HL-60/S4 treated with phorbol 12-myristate 13-acetate at 8.2 ng/mL for 4 days and 3 days (cell line): ENCODE measurements around the gene IFNL2.
"Not testable (repeated sequence)": the region's sequence is repeated elsewhere in the genome, so short reads cannot be mapped to it uniquely, and the experiment has no call there.

Experiments used
- in situ Hi-C: fragments of 300-500 bp; cut with MboI; formaldehyde crosslinking; loops from 2 replicates; pipeline ENCODE4 v1.15.0; 2022; ENCODE audit warnings: low sequenced_read_pairs

The IFNL2 gene

DNA sequence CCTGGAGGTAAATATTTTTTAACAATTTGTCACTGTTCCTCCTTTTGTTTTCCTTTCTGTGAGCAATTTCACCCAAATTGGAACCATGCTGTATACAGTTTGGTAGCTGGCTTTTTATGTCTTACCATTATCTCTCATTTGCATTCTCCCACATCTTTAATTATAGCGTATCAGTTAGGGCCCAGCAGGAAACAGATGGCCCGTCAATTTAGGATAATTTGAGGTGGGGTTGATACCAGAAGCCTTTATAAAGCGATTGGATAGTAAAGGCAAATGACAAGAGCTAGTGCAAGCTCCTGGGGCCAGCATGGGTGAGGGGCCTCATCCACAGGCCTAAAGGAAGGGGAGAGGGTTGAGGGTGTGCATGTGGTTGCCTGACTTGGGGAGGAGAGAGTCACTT lies 15.7 kb upstream of the IFNL2 start:
- in situ Hi-C loops: no loop called here

DNA sequence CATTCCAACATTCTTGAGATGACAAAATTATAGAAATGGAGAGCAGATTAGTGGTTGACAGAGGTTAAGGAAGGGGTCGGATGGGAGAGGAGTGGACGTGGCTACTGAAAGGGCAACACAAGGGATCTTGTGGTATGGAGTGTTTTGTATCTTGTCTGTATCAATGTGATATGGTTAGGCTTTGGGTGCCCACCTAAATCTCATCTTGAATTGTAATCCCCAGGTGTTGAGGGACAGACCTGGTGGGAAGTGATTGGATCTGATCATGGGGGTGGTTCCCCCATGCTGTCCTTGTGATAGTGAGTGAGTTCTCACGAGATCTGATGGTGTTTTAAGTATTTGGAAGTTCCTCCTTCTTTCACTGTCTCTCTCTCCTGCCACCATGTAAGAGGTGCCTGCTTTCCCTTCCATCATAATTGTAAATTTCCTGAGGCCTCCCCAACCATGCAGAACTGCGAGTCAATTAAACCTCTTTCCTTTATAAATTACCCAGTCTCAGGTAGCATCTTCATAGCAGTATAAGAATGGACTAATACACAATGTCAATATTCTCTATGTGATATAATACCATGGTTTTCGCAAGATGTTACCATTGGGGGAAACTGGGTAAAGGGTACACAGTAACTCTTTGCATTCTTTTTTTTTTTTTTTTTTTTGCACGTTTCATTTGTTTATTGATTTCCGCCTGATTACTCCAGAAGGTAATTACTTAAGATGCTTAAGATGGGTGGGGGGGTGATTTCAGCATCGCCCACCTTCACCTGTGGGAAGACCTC lies 14.6 kb upstream of the IFNL2 start:
- in situ Hi-C loops: no loop called here

DNA sequence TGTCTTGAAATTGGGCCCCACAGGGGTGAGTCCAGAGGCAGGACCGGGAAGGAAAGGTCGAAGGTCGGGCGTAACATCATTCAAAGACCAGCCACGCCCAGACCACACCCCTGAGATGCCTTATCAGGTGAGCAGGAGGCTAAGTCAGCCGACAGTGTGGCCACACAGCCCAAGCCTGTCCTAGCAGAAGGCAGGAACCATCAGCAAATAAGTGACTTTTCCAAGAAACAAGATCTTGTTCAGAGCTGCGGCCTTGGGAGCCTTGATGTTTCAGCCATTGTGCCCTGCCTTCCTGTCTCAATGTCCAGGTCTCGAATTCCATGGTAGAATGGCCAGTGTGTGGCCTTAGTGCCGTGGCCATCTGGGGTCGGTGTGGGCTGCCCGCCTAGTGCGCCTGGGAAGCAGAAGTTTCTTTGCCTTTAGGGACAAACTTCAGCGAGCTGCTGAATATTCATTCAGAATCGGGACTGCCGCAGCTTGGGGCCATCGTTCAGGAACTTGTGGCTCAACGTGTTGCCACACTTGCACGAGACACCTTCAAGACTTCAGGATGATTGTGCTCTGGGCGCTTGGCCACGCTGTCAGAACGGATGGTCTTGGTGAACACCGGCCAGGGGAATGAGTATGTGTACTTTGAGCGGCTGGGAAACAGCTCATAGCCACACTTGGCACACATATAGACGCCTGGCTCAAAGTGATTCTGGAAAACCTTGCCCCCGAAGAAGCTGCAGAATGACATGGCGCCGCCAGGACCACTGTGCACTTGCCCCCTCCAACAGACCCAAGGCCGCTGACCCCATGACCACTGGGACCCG lies 13.5 kb upstream of the IFNL2 start:
- in situ Hi-C loops: no loop called here

DNA sequence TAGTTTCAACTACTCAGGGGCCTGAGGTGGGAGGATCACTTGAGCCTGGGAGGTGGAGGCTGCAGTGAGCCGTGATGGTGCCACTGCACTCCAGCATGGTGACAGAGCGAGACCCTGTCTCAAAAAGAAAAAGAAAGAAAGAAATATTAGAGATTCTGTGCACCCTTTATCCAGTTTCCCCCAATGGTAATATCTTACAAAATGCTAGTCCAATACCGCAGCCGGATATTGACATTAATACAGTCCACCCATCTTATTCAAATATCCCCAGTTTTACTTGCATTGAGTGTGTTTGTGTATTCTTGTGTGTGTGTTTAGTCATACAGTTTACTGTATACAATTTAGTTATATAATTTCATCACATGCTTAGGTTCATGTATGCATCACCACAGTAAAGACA lies 11.0 kb upstream of the IFNL2 start:
- in situ Hi-C loops: no loop called here

DNA sequence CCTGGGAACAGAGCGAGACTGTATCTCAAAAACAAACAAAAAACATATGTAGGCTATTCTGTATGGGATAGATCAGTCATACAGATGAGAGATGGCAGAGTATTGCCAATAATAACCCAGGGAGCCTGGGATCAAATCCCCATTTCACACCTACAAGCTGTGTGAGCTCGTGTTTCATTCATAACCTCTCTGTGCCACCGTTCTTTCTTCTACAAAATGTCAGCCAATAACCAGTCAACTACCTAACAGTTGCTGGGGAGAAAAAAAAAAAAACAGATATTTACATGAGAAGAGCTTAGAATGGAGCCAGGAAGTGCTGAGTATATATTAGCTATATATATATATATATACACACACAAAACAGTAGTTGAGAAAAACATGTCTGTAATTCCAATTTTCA lies 6.5 kb upstream of the IFNL2 start:
- in situ Hi-C loops: no loop called here

DNA sequence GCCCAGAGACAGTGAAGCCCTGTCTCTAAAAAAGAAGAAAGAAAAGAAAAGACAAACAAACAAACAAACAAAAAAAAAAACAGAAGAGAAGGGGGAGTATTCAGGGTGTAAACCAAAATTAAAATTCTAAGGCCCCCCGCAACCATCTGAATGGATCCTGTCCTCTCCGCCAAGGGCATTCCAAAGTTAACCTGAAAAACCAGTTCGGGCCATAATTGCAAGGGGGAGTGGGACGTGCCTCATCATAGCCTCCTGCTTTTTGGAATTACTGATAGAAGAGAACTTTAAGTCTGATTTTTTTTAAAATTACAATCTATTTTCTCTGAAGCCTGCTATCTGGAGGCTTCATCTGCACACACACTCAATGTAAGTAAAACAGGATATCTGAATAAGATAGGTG lies 5.7 kb upstream of the IFNL2 start:
- in situ Hi-C loops: no loop called here

DNA sequence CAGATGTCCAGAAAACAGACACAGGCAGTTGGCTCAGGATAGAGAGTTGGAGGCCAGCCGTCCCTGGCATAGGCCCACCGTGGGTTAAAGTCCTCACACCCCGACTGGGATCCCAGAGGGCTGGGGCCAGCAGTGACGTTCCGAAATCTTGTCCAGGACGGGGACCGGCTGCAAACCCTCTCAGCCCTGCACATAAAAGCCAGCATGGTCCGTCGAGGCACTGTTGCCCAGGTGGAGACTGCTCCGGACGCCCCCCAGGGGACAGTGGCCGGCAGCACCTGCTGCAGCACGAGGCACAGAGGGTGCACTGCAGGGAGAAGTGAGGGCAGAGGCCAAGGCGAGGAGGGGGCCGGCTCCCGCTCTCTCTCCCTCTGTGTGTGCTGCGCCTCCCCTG lies 4.3 kb upstream of the IFNL2 start:
- in situ Hi-C loops: no loop called here

DNA sequence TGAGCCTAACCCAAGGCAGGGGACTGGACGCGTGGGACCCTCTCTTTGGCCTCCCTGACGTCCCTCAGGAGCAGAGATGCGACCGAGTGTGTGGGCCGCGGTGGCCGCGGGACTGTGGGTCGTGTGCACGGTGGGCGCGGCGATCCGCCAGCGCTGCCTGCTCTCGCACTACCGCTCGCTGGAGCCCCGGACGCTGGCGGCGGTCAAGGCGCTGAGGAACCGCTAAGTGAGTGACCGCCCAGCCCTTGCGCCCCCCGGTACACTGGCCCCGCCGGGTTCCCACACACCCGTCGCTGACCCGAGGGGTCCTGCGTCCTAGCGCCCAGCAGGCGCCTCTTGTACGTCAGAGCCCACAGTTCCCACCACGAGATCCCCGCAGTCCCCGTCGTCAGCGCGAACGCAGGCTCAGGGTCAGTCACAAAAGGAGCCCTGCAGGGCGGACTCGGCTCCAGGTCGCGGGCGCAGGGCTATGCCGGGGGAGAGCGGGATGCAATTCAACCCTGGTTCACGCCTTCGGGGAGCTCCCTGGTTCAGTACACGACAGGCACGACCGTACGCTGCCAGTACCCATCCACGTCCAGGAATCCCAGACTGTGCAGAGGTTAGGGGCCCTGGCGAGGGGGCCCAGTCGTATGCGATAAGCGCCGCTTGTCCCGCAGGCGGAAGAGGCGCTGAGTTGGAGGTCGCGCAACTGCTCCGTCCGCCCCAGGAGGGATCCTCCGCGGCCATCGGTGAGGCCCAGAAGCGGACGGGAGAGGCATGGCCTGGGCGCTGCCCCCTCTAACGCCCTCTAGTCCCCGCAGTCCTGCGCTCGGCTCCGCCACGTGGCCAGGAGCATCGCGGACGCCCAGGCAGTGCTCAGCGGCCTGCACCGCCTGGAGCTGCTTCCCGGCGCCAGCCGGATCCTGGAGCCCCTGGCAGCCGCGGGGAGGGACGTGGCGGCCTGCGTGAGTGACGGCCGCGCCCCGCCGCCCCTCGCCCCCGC lies 3.6 kb upstream of the IFNL2 start:
- in situ Hi-C loops: no loop called here

DNA sequence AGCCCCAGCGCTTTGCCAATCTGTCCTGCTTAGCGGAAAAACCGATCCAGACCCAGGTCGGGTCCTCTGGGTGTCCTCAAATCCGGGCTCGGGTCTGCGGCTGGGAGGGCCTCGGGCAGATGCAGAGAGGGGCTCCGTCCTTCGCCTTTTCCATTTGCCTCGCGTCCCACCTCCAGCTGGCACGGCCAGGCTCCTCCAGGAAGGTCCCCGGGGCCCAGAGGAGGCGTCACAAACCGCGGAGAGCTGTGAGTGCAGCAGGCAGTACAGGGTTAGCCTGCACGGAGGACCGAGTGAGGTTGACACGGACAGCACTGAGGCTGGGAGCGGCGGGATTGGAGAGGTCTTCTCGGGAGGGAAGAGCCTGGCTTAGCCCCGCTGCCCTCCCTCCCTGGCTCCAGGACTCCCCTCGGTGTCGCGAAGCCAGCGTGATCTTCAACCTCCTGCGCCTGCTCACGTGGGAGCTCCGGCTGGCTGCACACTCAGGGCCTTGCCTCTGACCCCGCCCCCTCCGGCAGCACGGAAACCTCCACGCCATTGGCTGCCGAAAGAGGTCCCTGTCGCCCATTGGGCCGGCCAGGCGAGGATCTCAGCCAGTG lies 2.8 kb upstream of the IFNL2 start:
- in situ Hi-C loops: no loop called here

DNA sequence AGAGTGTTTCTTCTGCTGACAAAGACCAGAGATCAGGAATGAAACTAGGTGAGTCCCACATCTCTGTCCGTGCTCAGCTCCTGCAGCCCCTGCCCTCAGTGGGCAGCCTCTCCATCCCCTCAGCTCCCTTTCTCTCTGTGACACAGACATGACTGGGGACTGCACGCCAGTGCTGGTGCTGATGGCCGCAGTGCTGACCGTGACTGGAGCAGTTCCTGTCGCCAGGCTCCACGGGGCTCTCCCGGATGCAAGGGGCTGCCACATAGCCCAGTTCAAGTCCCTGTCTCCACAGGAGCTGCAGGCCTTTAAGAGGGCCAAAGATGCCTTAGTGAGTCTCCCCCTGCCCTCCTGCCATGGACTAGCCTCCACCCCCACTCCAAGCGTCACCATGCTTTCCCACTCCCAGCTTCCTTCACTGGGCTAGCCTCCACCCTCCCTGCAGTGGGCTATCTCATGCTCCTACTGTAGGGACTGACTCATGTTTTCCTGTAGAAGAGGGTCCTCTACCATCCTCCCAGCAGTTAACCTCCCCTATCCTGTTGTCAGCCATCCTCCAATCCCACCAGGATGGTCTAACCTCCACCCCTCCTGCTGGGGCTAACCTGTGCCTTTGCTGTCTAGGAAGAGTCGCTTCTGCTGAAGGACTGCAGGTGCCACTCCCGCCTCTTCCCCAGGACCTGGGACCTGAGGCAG lies 481 bp downstream of the IFNL2 start:
- in situ Hi-C loops: not testable (repeated sequence)

DNA sequence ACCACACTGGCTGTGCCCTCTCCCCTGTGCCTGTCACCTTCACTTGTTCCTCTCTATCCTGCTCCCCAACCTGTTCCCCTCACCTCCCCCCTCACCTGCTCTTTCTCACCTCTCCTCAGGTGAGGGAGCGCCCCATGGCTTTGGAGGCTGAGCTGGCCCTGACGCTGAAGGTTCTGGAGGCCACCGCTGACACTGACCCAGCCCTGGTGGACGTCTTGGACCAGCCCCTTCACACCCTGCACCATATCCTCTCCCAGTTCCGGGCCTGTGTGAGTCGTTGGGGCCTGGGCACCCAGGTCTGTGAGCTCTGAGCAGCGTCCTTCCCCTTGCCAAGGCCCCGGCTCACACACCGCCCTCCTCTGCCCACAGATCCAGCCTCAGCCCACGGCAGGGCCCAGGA lies 1.2 kb downstream of the IFNL2 start:
- in situ Hi-C loops: not testable (repeated sequence)

DNA sequence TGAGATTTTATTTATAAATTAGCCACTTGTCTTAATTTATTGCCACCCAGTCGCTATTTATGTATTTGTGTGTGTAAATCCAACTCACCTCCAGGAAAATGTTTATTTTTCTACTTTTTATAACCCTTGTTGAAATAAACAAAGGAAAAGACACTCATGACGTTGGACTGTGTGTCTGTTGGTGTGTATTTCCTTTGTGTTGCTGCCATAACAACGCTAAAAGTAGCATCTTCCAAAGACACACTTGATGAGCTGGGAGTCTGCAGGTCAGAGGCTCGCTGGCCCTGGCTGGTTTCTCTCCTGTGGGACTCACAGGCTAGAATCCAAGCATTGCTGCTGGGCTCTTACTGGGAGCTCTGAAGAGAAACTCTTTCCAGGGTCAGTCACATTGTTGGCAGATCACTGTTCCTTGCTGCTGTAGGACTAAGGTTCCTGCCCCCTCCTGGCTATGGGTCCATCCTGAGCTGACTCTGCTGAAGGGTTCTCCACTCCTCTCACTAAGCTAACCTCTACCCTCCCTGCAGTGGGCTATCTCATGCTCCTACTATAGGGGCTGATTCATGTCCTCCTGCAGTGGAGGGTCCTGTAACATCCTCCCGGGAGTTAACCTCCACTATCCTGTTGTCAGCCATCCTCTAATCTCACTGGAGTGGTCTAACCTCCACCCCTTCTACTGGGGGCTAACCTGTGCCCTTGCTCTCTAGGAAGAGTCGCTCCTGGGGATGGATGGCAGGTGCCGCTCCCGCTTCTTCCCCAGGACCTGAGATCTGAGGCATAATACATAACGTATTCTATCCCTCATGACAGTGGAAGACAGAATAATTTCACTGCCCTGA lies 2.1 kb downstream of the IFNL2 start:
- in situ Hi-C loops: no loop called here

DNA sequence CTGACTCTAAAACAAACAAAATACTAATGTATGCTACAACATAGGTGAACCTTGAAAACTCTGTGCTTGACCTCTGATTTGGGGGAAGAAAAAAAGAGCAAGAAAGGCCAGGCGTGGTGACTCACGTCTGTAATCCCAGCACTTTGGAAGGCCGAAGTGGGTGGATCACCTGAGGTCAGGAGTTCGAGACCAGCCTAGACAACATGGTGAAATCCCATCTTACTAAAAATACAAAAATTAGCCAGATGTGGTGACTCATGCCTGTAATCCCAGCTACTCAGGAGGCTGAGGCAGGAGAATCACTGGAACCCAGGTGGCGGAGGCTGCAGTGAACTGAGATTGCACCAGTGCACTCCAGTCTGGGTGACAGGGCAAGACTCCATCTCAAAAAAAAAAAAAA lies 5.7 kb downstream of the IFNL2 start:
- in situ Hi-C loops: not testable (repeated sequence)

DNA sequence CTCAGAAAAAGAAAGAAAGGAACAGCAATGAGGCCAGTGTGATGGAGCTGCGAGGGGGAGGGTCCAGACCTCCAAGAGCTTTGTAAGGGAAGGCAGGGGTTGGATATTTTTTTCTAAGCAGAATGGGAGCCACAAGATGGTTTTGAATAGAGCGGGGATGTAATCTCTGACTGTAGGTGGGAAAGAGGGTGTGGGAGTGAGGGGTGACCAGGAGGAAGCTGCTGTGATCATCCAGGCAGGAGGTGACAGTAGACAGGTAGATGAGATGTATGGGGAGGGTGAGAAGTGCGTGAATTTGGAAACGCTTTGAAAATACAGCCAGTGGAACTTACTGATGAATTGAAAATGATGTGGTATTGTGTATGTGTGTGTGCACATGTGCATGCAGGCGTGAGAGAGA lies 7.4 kb downstream of the IFNL2 start:
- in situ Hi-C loops: no loop called here

DNA sequence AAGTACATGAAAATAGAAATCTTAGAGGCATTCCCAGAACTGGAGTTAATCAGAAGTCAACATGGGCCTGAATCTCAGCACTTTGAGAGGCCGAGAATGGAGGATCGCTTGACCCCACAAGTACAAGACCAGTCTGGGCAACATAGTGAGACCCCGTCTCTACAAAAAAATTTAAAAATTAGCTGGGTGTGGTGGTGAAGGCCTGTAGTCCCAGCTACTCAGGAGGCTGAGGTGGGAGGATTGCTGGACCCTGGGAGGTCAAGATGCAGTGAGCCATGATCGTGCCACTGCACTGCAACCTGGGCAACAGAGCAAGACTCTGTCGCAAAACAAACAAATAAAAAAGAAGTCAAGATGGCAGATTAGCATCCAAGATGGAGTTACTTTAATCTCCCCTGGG lies 8.5 kb downstream of the IFNL2 start:
- in situ Hi-C loops: no loop called here

DNA sequence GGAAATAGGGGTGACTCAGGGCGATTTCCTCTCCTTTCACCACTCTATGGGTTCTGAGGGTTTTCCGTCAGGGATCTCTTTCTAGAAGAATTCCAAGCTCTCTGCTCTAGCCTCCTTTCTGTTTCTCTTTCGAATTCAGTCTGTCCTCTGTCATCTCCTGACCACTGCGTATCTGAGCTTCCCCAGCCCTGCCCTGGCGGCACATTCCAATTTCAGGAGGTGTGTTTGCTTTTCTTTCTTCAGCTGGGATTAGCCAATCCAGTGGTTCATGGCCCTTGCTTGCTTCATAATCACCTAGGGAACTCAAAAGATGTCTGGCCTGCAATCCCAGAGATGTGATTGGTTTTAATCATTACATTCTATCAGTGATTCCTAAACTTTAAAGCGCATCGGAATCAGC lies 9.4 kb downstream of the IFNL2 start:
- in situ Hi-C loops: no loop called here

DNA sequence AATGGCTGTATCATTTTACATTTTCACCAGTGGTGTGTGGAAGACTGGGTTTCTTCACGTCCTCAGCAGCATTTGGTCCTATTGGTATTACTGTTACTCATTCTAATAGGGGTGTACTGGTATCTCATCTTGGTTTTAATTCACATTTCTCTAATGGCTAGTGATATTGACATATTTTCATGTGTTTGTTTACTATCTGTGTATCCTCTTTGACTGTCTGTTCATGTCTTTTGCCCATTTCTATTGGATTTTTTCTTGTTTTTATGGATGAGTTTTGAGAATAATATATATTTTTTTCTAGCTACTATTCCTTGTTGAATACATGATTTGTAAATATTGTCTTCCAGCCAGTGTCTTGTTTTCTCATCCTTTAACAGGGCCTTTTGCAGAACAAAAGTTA lies 13.8 kb downstream of the IFNL2 start:
- in situ Hi-C loops: no loop called here

DNA sequence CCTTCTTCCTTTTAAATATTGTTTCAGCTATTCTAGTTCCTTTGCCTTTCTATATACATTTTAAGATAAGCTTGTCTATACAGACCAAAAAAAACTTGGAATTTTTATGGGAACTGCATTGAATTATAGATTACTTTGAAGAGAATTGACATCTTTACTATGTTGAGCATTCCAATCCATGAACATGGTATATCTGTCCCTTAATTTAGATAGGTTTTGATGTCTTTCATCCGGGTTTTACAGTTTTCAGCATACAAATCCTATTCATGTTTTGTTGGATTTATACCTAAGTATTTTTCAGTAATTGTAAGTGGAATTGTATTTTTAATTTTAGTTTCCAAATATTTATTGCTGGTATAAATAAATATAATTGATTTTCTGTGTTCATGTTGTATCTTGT lies 15.8 kb downstream of the IFNL2 start:
- in situ Hi-C loops: no loop called here

DNA sequence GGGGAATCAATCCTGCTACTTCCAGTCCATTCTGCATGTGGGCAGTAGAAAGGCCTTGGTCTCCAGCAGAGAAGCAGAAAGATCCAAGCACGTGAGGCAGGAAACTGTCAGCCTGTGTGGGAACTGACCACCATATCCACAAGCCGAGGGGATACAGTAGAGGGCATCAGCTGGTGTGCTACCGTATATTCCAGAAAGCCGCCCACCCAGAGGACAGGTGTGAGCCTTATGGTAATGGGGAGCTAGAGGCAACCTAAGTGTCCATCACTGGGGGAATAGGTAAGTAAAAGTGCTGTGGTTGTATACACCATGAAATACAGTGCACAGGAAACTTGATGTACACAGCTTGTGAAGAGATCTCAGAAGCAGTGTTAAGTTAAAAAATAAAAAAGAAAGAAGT lies 25.2 kb downstream of the IFNL2 start:
- in situ Hi-C loops: no loop called here
